Uterus (tissue), 2 donors: Measurements from ENCODE around the gene ANKRD24.

ENCODE experiments used
- POLR2A ChIP-seq, 2 donors: fragments of 450-650 bp; IDR thresholded peaks; one replicate each; pipeline ENCODE4 v1.6.1; 2016; ENCODE audit warnings: antibody characterized with exemption in 2 of 2, mild to moderate bottlenecking in 1 of 2, moderate library complexity in 1 of 2
- TF ChIP-seq, protein P1 (sequence below), 4 experiments: fragments of 200-600 bp in 2 of 4; fragments of 450-650 bp in 2 of 4; sonication (generic) in 2 of 4; IDR thresholded peaks; one replicate each; pipeline ENCODE4 v1.5.1; 2016 to 2019; ENCODE audit warnings: antibody characterized with exemption in 4 of 4, mild to moderate bottlenecking in 2 of 4, moderate library complexity in 1 of 4

- TF ChIP-seq, protein P1, sequence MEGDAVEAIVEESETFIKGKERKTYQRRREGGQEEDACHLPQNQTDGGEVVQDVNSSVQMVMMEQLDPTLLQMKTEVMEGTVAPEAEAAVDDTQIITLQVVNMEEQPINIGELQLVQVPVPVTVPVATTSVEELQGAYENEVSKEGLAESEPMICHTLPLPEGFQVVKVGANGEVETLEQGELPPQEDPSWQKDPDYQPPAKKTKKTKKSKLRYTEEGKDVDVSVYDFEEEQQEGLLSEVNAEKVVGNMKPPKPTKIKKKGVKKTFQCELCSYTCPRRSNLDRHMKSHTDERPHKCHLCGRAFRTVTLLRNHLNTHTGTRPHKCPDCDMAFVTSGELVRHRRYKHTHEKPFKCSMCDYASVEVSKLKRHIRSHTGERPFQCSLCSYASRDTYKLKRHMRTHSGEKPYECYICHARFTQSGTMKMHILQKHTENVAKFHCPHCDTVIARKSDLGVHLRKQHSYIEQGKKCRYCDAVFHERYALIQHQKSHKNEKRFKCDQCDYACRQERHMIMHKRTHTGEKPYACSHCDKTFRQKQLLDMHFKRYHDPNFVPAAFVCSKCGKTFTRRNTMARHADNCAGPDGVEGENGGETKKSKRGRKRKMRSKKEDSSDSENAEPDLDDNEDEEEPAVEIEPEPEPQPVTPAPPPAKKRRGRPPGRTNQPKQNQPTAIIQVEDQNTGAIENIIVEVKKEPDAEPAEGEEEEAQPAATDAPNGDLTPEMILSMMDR (IDR thresholded peaks at IDR 0.05): no peak
- no peak for TF ChIP-seq POLR2A (IDR thresholded peaks at IDR 0.05)
These were observed 45.3 kb downstream of the ANKRD24 start for GRCh38 chr19:4227771-4228170.
